Measurements from ENCODE around the gene KLK2. TPM values are rescaled to one million over a fixed set of nuclear protein-coding genes. Genes with fewer than 3 reads are reported as not detected.

KLK2 gene
- polyA plus RNA-seq, 1 donor (not counting 4 experiments of a cell fraction or from before 2014, with no cell fraction given): 0.07 TPM

DNA sequence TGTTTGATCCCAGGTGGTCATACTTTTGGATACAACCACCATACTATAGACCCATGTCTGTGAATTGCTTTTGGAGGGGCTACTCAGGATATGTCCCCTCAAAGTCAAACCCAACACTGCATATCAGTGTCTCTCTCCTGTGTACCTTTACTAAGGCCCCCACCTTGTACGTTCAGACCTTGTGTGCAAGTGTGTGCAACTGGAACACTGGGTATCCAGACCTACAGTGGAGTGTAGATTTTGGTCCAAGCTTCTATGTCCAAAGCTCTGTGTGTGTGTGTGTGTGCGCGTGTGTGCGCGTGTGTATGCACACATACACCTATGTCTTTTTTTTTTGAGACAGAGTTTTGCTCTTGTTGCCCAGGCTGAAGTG is 18.0 kb downstream of the KLK2 start:
- Histone ChIP-seq H3K4me2 (ENCODE audit: control insufficient read depth, extremely low read depth, insufficient read depth, low read depth, low read length) (no peak overlapping the region), H3K27me3 (ENCODE audit: control insufficient read depth, extremely low read depth, insufficient read depth, low read length) (peaks cover 20% of the 10 kb centered on the region), H3K79me2 (ENCODE audit: control insufficient read depth, insufficient read depth, low read length) (no peaks in the 10 kb centered on the region), H3K9me3 (ENCODE audit: control insufficient read depth, low read depth, low read length) (no peaks in the 10 kb centered on the region), H3K4me3 (ENCODE audit: control insufficient read depth in 2 of 3, extremely low read depth in 1 of 3, insufficient read depth in 2 of 3, low read depth in 1 of 3, low read length in 3 of 3) (no peak overlapping the region), H3K9ac (ENCODE audit: control insufficient read depth, extremely low read depth, insufficient read depth, low read length) (no peak overlapping the region), H4K20me1 (ENCODE audit: control insufficient read depth, extremely low read depth, insufficient read depth, low read length) (no peaks in the 10 kb centered on the region), H3K4me1 (ENCODE audit: control insufficient read depth, extremely low read depth, insufficient read depth, low read length) (no peaks in the 10 kb centered on the region), H2AFZ (ENCODE audit: control insufficient read depth, low read length) (no peak overlapping the region), H3K36me3 (ENCODE audit: control insufficient read depth in 2 of 2, extremely low read depth in 1 of 2, insufficient read depth in 2 of 2, low read length in 2 of 2) (no peaks in the 10 kb centered on the region), H3K9me1 (ENCODE audit: control insufficient read depth, extremely low read depth, insufficient read depth, low read length) (no peaks in the 10 kb centered on the region), H3K27ac (ENCODE audit: control insufficient read depth, insufficient read depth, low read length) (no peak overlapping the region)
- dilution Hi-C loops (cut with MboI; ENCODE audit: extremely low pct_ligation_motif_present, low sequenced_read_pairs): no loop called here
- FAIRE-seq (no peak), DNase-seq (ENCODE audit: low read depth, low spot score) (no peak)
- TF ChIP-seq, protein P1, sequence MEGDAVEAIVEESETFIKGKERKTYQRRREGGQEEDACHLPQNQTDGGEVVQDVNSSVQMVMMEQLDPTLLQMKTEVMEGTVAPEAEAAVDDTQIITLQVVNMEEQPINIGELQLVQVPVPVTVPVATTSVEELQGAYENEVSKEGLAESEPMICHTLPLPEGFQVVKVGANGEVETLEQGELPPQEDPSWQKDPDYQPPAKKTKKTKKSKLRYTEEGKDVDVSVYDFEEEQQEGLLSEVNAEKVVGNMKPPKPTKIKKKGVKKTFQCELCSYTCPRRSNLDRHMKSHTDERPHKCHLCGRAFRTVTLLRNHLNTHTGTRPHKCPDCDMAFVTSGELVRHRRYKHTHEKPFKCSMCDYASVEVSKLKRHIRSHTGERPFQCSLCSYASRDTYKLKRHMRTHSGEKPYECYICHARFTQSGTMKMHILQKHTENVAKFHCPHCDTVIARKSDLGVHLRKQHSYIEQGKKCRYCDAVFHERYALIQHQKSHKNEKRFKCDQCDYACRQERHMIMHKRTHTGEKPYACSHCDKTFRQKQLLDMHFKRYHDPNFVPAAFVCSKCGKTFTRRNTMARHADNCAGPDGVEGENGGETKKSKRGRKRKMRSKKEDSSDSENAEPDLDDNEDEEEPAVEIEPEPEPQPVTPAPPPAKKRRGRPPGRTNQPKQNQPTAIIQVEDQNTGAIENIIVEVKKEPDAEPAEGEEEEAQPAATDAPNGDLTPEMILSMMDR (optimal IDR thresholded peaks at IDR 0.05 in 1 of 3, IDR thresholded peaks at IDR 0.05 in 1 of 3, conservative IDR thresholded peaks at IDR 0.05 in 1 of 3; ENCODE audit: extremely low read depth in 1 of 3, insufficient read depth in 2 of 3, low read length in 3 of 3): no peak
- TF ChIP-seq EZH2 (IDR thresholded peaks at IDR 0.05; ENCODE audit: low read length): no peak

DNA sequence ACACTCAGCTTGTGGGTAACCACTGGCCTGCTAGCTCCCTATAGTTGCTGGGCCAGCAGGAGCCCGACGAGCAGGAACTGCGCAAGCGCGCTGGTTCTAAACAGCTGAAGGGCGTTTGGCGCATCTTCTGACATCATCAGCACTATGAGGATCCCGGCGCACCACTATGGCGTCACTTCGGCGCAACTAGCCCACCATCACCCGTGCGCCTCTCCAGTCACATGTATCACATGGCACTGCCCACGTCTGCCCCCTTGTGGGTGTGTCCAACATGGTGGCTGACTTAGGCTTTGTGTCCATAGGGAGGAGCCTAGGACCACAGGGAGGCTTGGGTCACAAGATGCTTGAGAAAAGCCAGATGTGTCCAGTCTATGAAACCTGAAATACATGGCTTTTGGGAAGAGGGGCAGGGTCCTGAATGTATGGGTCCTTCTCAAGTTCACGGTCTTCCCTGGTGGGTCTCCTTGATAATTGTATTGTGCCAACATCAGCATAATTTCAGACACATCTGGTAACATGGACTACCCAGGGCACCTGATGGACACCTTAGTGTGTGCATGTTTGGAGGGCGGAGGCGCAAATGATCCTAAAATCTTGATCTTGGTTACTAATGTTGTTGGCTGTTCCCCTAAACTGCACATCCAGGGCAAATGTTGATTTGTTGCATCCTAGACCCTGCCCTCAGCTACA is 20.0 kb downstream of the KLK2 start:
- peaks cover 11% of the 10 kb centered on the region for H3K27me3 ChIP-seq (ENCODE audit: control insufficient read depth, extremely low read depth, insufficient read depth, low read length)
- H3K9me1 ChIP-seq (ENCODE audit: control insufficient read depth, extremely low read depth, insufficient read depth, low read length): no peaks in the 10 kb centered on the region
- dilution Hi-C loops (cut with MboI; ENCODE audit: extremely low pct_ligation_motif_present, low sequenced_read_pairs): no loop called here

More for the DNA sequence above, 20.0 kb downstream of the KLK2 start:
- Histone ChIP-seq H2AFZ (ENCODE audit: control insufficient read depth, low read length) (no peak overlapping the region), H3K4me3 (ENCODE audit: control insufficient read depth in 2 of 3, extremely low read depth in 1 of 3, insufficient read depth in 2 of 3, low read depth in 1 of 3, low read length in 3 of 3) (no peak overlapping the region), H3K9me3 (ENCODE audit: control insufficient read depth, low read depth, low read length) (no peaks in the 10 kb centered on the region), H4K20me1 (ENCODE audit: control insufficient read depth, extremely low read depth, insufficient read depth, low read length) (no peaks in the 10 kb centered on the region), H3K4me2 (ENCODE audit: control insufficient read depth, extremely low read depth, insufficient read depth, low read depth, low read length) (no peak overlapping the region), H3K36me3 (ENCODE audit: control insufficient read depth in 2 of 2, extremely low read depth in 1 of 2, insufficient read depth in 2 of 2, low read length in 2 of 2) (no peaks in the 10 kb centered on the region), H3K9ac (ENCODE audit: control insufficient read depth, extremely low read depth, insufficient read depth, low read length) (no peak overlapping the region), H3K79me2 (ENCODE audit: control insufficient read depth, insufficient read depth, low read length) (no peaks in the 10 kb centered on the region), H3K4me1 (ENCODE audit: control insufficient read depth, extremely low read depth, insufficient read depth, low read length) (peaks cover 9% of the 10 kb centered on the region), H3K27ac (ENCODE audit: control insufficient read depth, insufficient read depth, low read length) (no peak overlapping the region)
- FAIRE-seq (no peak), DNase-seq (ENCODE audit: low read depth, low spot score) (no peak)
- TF ChIP-seq, protein P1 (optimal IDR thresholded peaks at IDR 0.05 in 1 of 3, IDR thresholded peaks at IDR 0.05 in 1 of 3, conservative IDR thresholded peaks at IDR 0.05 in 1 of 3; ENCODE audit: extremely low read depth in 1 of 3, insufficient read depth in 2 of 3, low read length in 3 of 3): peak in 1 of 3 experiments; percentile 28
- TF ChIP-seq EZH2 (IDR thresholded peaks at IDR 0.05; ENCODE audit: low read length): no peak

All from keratinocyte (primary cell).